ENCODE data around the gene TXNDC9. TPM values are rescaled to one million over a fixed set of nuclear protein-coding genes. Genes with fewer than 3 reads are reported as not detected.

TXNDC9 gene
- total and polyA plus RNA-seq, 2 donors (not counting 1 experiment from before 2014, with no cell fraction given): 11.2 to 21.7 TPM

GRCh38 chr2:99338029-99338585, 2.0 kb upstream of the TXNDC9 start:
- POLR2A ChIA-PET: interaction anchor here (1.5 kb wide), 1 partner anchor 183 kb away, joined by 5 read pairs; the partner anchor contains the start of genes LIPT1 and TSGA10
- Histone ChIP-seq H2AFZ (ENCODE audit: insufficient read depth, low read depth, low read length, poor library complexity, severe bottlenecking) (peak overlapping the region; percentile 77), H3K9ac (ENCODE audit: low read length) (peak overlapping the region; percentile 86), H3K79me2 (ENCODE audit: control insufficient read depth, insufficient read depth, low read length) (peaks cover 77% of the 10 kb centered on the region), H3K27ac (ENCODE audit: low read length in 2 of 2) (peak overlapping the region; percentile 90 to 93), H3K9me3 (ENCODE audit: control extremely low read depth in 1 of 3, control insufficient read depth in 2 of 3, insufficient read depth in 1 of 3, low read length in 2 of 3) (no peaks in the 10 kb centered on the region), H3K36me3 (replicated peaks in 1 of 2; ENCODE audit: control extremely low read depth in 1 of 2, control insufficient read depth in 1 of 2, extremely low read depth in 1 of 2, insufficient read depth in 2 of 2, low read length in 1 of 2) (peaks cover 0 to 2% of the 10 kb centered on the region in 2 experiments), H4K20me1 (ENCODE audit: control insufficient read depth, insufficient read depth, low read length, poor library complexity, severe bottlenecking) (peaks cover 14% of the 10 kb centered on the region), H3K4me2 (replicated peaks; ENCODE audit: low read depth, low read length, poor library complexity, severe bottlenecking) (peak overlapping the region; percentile 81), H3K27me3 (replicated peaks in 1 of 4; ENCODE audit: control extremely low read depth in 1 of 4, control insufficient read depth in 3 of 4, insufficient read depth in 4 of 4, low read length in 3 of 4) (no peaks in the 10 kb centered on the region), H3K4me3 (ENCODE audit: control extremely low read depth in 1 of 5, extremely low read depth in 1 of 5, insufficient read depth in 1 of 5, low read depth in 2 of 5, low read length in 4 of 5) (peak overlapping the region; percentile 69 to 95 (median 81)), H3K4me1 (ENCODE audit: control insufficient read depth in 2 of 2, insufficient read depth in 2 of 2, low read length in 2 of 2) (peaks cover 14 to 31% of the 10 kb centered on the region in 2 donors)
- Mint-ChIP-seq H3K27ac (no peak overlapping the region), H3K4me3 (no peak overlapping the region), H3K4me1 (peaks cover 26% of the 10 kb centered on the region), H3K9me3 (ENCODE audit: insufficient read depth) (no peaks in the 10 kb centered on the region), H3K27me3 (no peaks in the 10 kb centered on the region)
- no CpG with 5 or more reads among the region's 17 CpGs for WGBS (ENCODE audit: insufficient coverage)
- CTCF ChIA-PET: interaction anchor here (1.4 to 2.2 kb wide), 3 partner anchors 56 to 197 kb away, joined by 4 to 14 read pairs (median 4); partner anchors contain the start of gene REV1
- TF ChIP-seq CTCF (IDR thresholded peaks at IDR 0.05): no peak
- no peak for TF ChIP-seq EZH2 (IDR thresholded peaks at IDR 0.05; ENCODE audit: borderline replicate concordance, insufficient read depth, low read depth, low read length, poor library complexity, severe bottlenecking)
- DNase-seq (no peak), ATAC-seq (ENCODE audit: low read depth) (no peak)
- intact Hi-C loops (cut with micrococcal nuclease): loop anchor here (5.0 kb wide), 2 partner anchors 731 to 909 kb away; partner anchors contain the start of genes COA5 and UNC50
